ENCODE results near the gene CSNK2A1. TPM values are rescaled to one million over a fixed set of nuclear protein-coding genes. Genes with fewer than 3 reads are reported as not detected.

Gene CSNK2A1
- total and polyA plus RNA-seq, 2 experiments from 2014 or later = 85.1 to 244 TPM

DNA sequence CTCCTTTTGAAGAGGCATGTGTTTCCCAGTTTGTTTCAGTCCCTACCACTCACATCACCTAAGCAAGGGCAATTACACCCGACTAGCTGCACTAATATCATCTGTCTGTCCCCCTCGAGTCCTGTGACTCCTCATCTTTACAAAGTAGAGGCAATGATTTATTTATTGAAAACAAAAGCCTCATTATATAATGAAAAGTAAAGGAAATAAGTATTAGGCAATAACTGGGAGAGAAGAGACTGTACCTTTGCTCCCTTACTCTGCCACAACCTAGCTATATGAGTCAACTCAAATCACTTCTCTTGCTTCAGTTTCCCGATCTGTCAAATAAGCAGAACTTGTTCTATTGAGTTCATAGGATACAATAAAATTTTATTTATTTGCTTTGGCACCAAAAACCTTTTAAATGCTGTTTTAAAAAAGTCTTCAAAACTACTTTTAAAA lies 38.9 kb downstream of the CSNK2A1 start (continued):
- TF ChIP-seq, protein P1, sequence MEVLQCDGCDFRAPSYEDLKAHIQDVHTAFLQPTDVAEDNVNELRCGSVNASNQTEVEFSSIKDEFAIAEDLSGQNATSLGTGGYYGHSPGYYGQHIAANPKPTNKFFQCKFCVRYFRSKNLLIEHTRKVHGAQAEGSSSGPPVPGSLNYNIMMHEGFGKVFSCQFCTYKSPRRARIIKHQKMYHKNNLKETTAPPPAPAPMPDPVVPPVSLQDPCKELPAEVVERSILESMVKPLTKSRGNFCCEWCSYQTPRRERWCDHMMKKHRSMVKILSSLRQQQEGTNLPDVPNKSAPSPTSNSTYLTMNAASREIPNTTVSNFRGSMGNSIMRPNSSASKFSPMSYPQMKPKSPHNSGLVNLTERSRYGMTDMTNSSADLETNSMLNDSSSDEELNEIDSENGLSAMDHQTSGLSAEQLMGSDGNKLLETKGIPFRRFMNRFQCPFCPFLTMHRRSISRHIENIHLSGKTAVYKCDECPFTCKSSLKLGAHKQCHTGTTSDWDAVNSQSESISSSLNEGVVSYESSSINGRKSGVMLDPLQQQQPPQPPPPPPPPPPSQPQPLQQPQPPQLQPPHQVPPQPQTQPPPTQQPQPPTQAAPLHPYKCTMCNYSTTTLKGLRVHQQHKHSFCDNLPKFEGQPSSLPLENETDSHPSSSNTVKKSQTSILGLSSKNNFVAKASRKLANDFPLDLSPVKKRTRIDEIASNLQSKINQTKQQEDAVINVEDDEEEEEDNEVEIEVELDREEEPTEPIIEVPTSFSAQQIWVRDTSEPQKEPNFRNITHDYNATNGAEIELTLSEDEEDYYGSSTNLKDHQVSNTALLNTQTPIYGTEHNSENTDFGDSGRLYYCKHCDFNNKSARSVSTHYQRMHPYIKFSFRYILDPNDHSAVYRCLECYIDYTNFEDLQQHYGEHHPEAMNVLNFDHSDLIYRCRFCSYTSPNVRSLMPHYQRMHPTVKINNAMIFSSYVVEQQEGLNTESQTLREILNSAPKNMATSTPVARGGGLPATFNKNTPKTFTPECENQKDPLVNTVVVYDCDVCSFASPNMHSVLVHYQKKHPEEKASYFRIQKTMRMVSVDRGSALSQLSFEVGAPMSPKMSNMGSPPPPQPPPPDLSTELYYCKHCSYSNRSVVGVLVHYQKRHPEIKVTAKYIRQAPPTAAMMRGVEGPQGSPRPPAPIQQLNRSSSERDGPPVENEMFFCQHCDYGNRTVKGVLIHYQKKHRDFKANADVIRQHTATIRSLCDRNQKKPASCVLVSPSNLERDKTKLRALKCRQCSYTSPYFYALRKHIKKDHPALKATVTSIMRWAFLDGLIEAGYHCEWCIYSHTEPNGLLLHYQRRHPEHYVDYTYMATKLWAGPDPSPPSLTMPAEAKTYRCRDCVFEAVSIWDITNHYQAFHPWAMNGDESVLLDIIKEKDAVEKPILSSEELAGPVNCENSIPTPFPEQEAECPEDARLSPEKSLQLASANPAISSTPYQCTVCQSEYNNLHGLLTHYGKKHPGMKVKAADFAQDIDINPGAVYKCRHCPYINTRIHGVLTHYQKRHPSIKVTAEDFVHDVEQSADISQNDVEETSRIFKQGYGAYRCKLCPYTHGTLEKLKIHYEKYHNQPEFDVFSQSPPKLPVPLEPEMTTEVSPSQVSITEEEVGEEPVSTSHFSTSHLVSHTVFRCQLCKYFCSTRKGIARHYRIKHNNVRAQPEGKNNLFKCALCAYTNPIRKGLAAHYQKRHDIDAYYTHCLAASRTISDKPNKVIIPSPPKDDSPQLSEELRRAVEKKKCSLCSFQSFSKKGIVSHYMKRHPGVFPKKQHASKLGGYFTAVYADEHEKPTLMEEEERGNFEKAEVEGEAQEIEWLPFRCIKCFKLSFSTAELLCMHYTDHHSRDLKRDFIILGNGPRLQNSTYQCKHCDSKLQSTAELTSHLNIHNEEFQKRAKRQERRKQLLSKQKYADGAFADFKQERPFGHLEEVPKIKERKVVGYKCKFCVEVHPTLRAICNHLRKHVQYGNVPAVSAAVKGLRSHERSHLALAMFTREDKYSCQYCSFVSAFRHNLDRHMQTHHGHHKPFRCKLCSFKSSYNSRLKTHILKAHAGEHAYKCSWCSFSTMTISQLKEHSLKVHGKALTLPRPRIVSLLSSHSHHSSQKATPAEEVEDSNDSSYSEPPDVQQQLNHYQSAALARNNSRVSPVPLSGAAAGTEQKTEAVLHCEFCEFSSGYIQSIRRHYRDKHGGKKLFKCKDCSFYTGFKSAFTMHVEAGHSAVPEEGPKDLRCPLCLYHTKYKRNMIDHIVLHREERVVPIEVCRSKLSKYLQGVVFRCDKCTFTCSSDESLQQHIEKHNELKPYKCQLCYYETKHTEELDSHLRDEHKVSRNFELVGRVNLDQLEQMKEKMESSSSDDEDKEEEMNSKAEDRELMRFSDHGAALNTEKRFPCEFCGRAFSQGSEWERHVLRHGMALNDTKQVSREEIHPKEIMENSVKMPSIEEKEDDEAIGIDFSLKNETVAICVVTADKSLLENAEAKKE (CRISPR knock-in tag; IDR thresholded peaks at IDR 0.05) = no peak
- no peak for TF ChIP-seq POLR2AphosphoS5 (IDR thresholded peaks at IDR 0.05; ENCODE audit: low read depth)
- TF ChIP-seq, protein P2, sequence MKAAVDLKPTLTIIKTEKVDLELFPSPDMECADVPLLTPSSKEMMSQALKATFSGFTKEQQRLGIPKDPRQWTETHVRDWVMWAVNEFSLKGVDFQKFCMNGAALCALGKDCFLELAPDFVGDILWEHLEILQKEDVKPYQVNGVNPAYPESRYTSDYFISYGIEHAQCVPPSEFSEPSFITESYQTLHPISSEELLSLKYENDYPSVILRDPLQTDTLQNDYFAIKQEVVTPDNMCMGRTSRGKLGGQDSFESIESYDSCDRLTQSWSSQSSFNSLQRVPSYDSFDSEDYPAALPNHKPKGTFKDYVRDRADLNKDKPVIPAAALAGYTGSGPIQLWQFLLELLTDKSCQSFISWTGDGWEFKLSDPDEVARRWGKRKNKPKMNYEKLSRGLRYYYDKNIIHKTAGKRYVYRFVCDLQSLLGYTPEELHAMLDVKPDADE (IDR thresholded peaks at IDR 0.05) = no peak

DNA sequence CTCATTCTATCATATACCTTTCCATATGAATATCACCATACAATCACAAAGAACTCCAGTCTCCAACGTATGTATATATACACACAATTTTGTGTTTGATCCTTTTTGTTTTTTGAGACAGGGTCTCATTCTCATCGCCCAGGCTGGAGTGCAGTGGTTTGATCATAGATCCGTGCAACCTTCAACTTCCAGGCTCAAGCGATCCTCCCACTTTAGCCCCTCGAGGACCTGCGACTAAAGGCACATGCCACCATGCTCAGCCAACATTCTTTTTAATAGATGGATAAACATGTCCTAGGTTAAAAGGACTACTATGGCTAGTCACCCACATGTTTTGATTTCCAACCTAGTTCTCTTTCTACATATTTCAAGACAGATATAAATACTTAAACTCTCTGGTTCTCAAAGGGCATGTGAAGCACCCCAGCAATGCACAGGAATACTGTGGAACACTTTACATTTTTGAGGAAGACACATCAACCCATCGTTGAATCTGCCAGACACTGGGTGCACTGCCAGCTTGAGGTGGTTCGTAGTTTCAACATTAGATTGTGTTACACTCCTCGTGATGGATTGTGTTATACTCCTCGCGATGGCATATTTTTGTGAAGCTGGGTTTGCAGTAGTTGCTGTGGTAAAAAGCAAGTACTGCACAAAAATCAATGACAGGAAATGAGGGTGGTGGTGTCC lies 40.4 kb downstream of the CSNK2A1 start:
- DNase-seq (ENCODE audit: low spot score) (no peak), ATAC-seq (no peak)
- Mint-ChIP-seq H3K27me3 (ENCODE audit: insufficient read depth, low read depth, poor library complexity) (peaks cover 4% of the 10 kb centered on the region), H3K27ac (no peak overlapping the region), H3K36me3 (ENCODE audit: low read depth) (peaks cover 87% of the 10 kb centered on the region), H3K4me1 (no peaks in the 10 kb centered on the region), H3K4me3 (no peak overlapping the region), H3K9me3 (no peaks in the 10 kb centered on the region)
- peaks cover 46% of the 10 kb centered on the region for H3K79me2 ChIP-seq (replicated peaks; ENCODE audit: insufficient read depth)
- no peak overlapping the region for H2AFZ ChIP-seq
- peaks cover 31% of the 10 kb centered on the region for H4K20me1 ChIP-seq (replicated peaks; ENCODE audit: insufficient read depth)
- H3K4me3 ChIP-seq = no peak overlapping the region
- H3K4me1 ChIP-seq (ENCODE audit: insufficient read depth) = no peaks in the 10 kb centered on the region
- H3K9me2 ChIP-seq (ENCODE audit: insufficient read depth) = no peaks in the 10 kb centered on the region
- H3K36me3 ChIP-seq (ENCODE audit: insufficient read depth) = peaks cover 74% of the 10 kb centered on the region
- H3K4me2 ChIP-seq = no peak overlapping the region
- H3F3A ChIP-seq (replicated peaks; ENCODE audit: low read depth) = peaks cover 14% of the 10 kb centered on the region; the same call in 1 of the 2 replicates
- no peak overlapping the region for H3K27ac ChIP-seq (ENCODE audit: low read depth)
- no peaks in the 10 kb centered on the region for H3K27me3 ChIP-seq (ENCODE audit: insufficient read depth)
- TF ChIP-seq, protein P2 (IDR thresholded peaks at IDR 0.05) = no peak
- TF ChIP-seq, protein P3, sequence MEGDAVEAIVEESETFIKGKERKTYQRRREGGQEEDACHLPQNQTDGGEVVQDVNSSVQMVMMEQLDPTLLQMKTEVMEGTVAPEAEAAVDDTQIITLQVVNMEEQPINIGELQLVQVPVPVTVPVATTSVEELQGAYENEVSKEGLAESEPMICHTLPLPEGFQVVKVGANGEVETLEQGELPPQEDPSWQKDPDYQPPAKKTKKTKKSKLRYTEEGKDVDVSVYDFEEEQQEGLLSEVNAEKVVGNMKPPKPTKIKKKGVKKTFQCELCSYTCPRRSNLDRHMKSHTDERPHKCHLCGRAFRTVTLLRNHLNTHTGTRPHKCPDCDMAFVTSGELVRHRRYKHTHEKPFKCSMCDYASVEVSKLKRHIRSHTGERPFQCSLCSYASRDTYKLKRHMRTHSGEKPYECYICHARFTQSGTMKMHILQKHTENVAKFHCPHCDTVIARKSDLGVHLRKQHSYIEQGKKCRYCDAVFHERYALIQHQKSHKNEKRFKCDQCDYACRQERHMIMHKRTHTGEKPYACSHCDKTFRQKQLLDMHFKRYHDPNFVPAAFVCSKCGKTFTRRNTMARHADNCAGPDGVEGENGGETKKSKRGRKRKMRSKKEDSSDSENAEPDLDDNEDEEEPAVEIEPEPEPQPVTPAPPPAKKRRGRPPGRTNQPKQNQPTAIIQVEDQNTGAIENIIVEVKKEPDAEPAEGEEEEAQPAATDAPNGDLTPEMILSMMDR (conservative IDR thresholded peaks at IDR 0.05; ENCODE audit: low read depth in 2 of 2) = no peak
- TF ChIP-seq EZH2 (IDR thresholded peaks at IDR 0.05; ENCODE audit: low read depth, unreplicated experiment) (no peak), NANOG (IDR thresholded peaks at IDR 0.05; ENCODE audit: borderline replicate concordance) (no peak), ZNF331 (CRISPR knock-in tag; IDR thresholded peaks at IDR 0.05; ENCODE audit: low read depth) (no peak), ZNF114 (CRISPR knock-in tag; IDR thresholded peaks at IDR 0.05) (no peak)
- TF ChIP-seq, protein P4, sequence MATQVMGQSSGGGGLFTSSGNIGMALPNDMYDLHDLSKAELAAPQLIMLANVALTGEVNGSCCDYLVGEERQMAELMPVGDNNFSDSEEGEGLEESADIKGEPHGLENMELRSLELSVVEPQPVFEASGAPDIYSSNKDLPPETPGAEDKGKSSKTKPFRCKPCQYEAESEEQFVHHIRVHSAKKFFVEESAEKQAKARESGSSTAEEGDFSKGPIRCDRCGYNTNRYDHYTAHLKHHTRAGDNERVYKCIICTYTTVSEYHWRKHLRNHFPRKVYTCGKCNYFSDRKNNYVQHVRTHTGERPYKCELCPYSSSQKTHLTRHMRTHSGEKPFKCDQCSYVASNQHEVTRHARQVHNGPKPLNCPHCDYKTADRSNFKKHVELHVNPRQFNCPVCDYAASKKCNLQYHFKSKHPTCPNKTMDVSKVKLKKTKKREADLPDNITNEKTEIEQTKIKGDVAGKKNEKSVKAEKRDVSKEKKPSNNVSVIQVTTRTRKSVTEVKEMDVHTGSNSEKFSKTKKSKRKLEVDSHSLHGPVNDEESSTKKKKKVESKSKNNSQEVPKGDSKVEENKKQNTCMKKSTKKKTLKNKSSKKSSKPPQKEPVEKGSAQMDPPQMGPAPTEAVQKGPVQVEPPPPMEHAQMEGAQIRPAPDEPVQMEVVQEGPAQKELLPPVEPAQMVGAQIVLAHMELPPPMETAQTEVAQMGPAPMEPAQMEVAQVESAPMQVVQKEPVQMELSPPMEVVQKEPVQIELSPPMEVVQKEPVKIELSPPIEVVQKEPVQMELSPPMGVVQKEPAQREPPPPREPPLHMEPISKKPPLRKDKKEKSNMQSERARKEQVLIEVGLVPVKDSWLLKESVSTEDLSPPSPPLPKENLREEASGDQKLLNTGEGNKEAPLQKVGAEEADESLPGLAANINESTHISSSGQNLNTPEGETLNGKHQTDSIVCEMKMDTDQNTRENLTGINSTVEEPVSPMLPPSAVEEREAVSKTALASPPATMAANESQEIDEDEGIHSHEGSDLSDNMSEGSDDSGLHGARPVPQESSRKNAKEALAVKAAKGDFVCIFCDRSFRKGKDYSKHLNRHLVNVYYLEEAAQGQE (IDR thresholded peaks at IDR 0.05; ENCODE audit: unreplicated experiment) = no peak
